ENCODE measurements around the gene NPC1. TPM values are rescaled to one million over a fixed set of nuclear protein-coding genes. Genes with fewer than 3 reads are reported as not detected.
A peak's percentile ranks its signal among the peaks of the same experiment; 100 is the strongest.
"Not testable (repeated sequence)": the region's sequence is repeated elsewhere in the genome, so short reads cannot be mapped to it uniquely, and the experiment has no call there.

NPC1 gene
- total and polyA plus RNA-seq, 11 donors: 7.8 to 42.7 (median 16.8) TPM

- ATAC-seq (no peak), DNase-seq (no peak)
- Histone ChIP-seq H3K27ac (no peak overlapping the region), H3K36me3 (no peaks in the 10 kb centered on the region), H3K9me3 (no peaks in the 10 kb centered on the region), H3K4me3 (no peak overlapping the region), H3K27me3 (no peaks in the 10 kb centered on the region), H3K4me1 (peaks cover 0 to 30% (median 7%) of the 10 kb centered on the region in 12 donors)
- 87 to 95% (median 90%) methylated on average over 2 of the region's 2 CpGs for WGBS, 4 donors
- intact Hi-C loops (cut with DNase I): loop anchor here in 1 of 10 donors (10.0 kb wide), 1 partner anchor 207 kb away; no protein-coding TSS in a partner anchor
- no peak for TF ChIP-seq POLR2A (IDR thresholded peaks at IDR 0.05)
- TF ChIP-seq CTCF (IDR thresholded peaks at IDR 0.05): no peak
These were observed 88.2 kb downstream of the NPC1 start for GRCh38 chr18:23498117-23498516.

GRCh38 chr18:23495723-23496440, 90.4 kb downstream of the NPC1 start:
- 46 to 56% (median 54%) methylated on average over 11 to 12 of the region's 12 CpGs for WGBS, 4 donors
- H3K4me3 ChIP-seq: no peak overlapping the region
- H3K36me3 ChIP-seq: no peaks in the 10 kb centered on the region
- peak overlapping the region in 2 of 12 donors; percentile 42 for H3K27ac ChIP-seq
- H3K9me3 ChIP-seq: peaks cover 0 to under 1% (median 0%) of the 10 kb centered on the region in 12 donors
- DNase-seq (peak in 4 of 5 donors; percentile 33 to 77 (median 47)), ATAC-seq (peak; percentile 68 to 95 (median 90))
- TF ChIP-seq POLR2A (IDR thresholded peaks at IDR 0.05): no peak
- TF ChIP-seq CTCF (IDR thresholded peaks at IDR 0.05): no peak
- intact Hi-C loops (cut with DNase I): loop anchor here in 1 of 10 donors (10.0 kb wide), 1 partner anchor 209 kb away; no protein-coding TSS in a partner anchor
- H3K4me1 ChIP-seq: peaks cover 0 to 22% (median 0%) of the 10 kb centered on the region in 12 donors
- H3K27me3 ChIP-seq: no peaks in the 10 kb centered on the region

- H3K4me3 ChIP-seq: no peak overlapping the region
- ATAC-seq (no peak), DNase-seq (no peak)
- TF ChIP-seq POLR2A (IDR thresholded peaks at IDR 0.05): no peak
- TF ChIP-seq CTCF (IDR thresholded peaks at IDR 0.05): no peak
- H3K4me1 ChIP-seq: peaks cover 0 to 22% (median 0%) of the 10 kb centered on the region in 12 donors
- WGBS, 4 donors: 72 to 90% (median 83%) methylated on average over 1 of the region's 1 CpG
- peaks cover 0 to 7% (median 0%) of the 10 kb centered on the region in 12 donors for H3K9me3 ChIP-seq
- H3K27me3 ChIP-seq: no peaks in the 10 kb centered on the region
- intact Hi-C loops (cut with DNase I): loop anchor here in 1 of 10 donors (10.0 kb wide), 1 partner anchor 210 kb away; no protein-coding TSS in a partner anchor
- no peak overlapping the region for H3K27ac ChIP-seq
- no peaks in the 10 kb centered on the region for H3K36me3 ChIP-seq
These were observed 91.3 kb downstream of the NPC1 start for GRCh38 chr18:23494992-23495391.

- H3K27me3 ChIP-seq: no peaks in the 10 kb centered on the region
- no peak for TF ChIP-seq CTCF (IDR thresholded peaks at IDR 0.05)
- TF ChIP-seq POLR2A (IDR thresholded peaks at IDR 0.05): no peak
- 65 to 95% (median 75%) methylated on average over 1 of the region's 1 CpG for WGBS, 4 donors
- H3K36me3 ChIP-seq: no peaks in the 10 kb centered on the region
- ATAC-seq (no peak), DNase-seq (no peak)
- peaks cover 0 to 13% (median 0%) of the 10 kb centered on the region in 12 donors for H3K4me1 ChIP-seq
- intact Hi-C loops (cut with DNase I): loop anchor here in 1 of 10 donors (10.0 kb wide), 1 partner anchor 211 kb away; no protein-coding TSS in a partner anchor
- no peak overlapping the region for H3K4me3 ChIP-seq
- H3K9me3 ChIP-seq: peaks cover 0 to 7% (median 0%) of the 10 kb centered on the region in 12 donors
- no peak overlapping the region for H3K27ac ChIP-seq
These were observed 92.7 kb downstream of the NPC1 start for GRCh38 chr18:23493654-23494053.

GRCh38 chr18:23489586-23489985, 96.7 kb downstream of the NPC1 start:
- H3K9me3 ChIP-seq; intact Hi-C loops (cut with DNase I); H3K27ac ChIP-seq; H3K36me3 ChIP-seq; H3K27me3 ChIP-seq; DNase-seq; H3K4me3 ChIP-seq; ATAC-seq: not testable (repeated sequence)
- H3K4me1 ChIP-seq: peaks cover 0 to 17% (median 0%) of the 10 kb centered on the region in 12 donors
- 78 to 98% (median 87%) methylated on average over 5 of the region's 5 CpGs for WGBS, 4 donors
